ENCODE measurements around the gene KRTAP12-2.

The KRTAP12-2 gene, protein sequence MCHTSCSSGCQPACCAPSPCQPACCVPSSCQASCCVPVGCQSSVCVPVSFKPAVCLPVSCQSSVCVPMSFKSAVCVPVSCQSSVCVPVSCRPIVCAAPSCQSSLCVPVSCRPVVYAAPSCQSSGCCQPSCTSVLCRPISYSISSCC

GRCh38 chr21:44666401-44667320 lies at the start of gene KRTAP12-2:
KRTAP12-2 (minus strand) TSS chr21:44666927; CDS start chr21:44666886, 41 bp downstream.
- DNase-seq (ENCODE audit: low read depth) = no peak

- DNase-seq (ENCODE audit: low read depth) = no peak
These were observed 48.2 kb upstream of the KRTAP12-2 start for GRCh38 chr21:44714905-44715304.

DNA sequence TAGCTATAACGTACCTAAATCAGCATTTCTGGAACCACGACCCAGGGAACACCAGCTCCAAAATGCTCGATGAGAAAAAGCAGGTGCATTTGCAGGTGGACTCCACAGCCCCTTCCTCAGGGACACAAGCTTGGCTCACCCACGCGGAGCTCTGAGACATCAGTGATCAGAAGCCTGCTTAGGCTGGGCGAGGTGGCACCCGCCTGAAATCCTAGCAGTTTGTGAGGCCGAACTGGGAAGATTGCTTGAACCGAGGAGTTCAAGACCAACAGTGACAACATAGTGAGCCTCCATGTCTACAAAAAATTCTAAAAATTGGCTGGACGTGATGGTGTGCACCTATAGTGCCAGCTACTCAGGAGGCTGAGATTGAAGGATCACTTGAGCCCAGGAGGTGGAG lies 47.1 kb upstream of the KRTAP12-2 start:
- no peak for DNase-seq (ENCODE audit: low read depth)

GRCh38 chr21:44713130-44713529 lies 46.4 kb upstream of the KRTAP12-2 start:
- no peak for DNase-seq (ENCODE audit: low read depth)

- no peak for DNase-seq (ENCODE audit: low read depth)
These were observed 45.7 kb upstream of the KRTAP12-2 start for GRCh38 chr21:44712203-44713028.

DNA sequence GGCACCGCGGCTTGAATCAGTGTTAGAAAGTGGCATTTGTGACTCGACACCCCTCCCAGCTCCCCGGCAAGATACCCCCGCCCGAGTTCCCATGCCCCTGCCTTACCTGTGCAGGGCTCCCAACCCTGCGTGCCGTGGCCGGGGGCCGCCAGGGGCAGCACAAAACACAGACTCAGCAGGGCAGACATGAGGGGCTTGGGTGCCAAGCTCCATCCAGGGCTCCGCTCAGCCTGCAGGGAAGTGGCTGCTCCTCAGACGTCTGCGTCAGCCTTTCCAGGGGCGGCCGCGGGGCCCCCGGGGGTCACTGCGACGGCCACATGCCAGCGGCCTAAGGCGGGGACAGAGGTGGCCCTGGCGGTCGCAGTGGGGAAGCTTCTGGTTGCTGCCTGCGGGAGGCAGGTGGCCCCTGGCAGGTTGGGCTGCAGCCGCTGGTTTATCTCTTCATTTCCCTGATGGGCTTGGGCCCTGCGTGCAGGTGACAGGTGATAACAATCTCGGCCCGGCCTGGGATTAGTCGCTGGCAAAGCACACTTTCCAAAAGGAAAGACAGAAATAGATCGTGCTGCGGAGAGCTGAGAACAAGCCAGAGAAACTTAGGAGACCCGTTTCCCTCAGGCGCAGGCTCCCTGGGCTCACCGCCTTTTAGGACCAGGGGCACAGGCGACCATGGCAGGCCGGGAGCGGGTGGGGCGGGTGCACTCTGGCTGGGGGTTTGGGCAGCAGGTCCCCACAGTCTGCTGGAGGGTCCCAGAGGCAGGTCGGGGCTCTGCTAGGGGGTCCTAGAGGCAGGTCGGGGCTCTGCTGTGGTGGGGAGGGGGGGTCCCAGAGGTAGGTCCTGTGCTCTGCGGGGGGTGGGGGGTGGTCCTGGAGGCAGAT lies 44.8 kb upstream of the KRTAP12-2 start, which contains the start of gene TSPEAR:
TSS of gene TSPEAR (minus strand) at position 246 of the 876 bp plus-strand sequence. CDS start at position 188, 58 bp downstream.
- DNase-seq (ENCODE audit: low read depth) = no peak

- no peak for DNase-seq (ENCODE audit: low read depth)
These were observed 44.1 kb upstream of the KRTAP12-2 start for GRCh38 chr21:44710756-44711326.

GRCh38 chr21:44710294-44710665 lies 43.6 kb upstream of the KRTAP12-2 start:
- DNase-seq (ENCODE audit: low read depth) = no peak

GRCh38 chr21:44709426-44710293 lies 42.9 kb upstream of the KRTAP12-2 start:
- no peak for DNase-seq (ENCODE audit: low read depth)

DNA sequence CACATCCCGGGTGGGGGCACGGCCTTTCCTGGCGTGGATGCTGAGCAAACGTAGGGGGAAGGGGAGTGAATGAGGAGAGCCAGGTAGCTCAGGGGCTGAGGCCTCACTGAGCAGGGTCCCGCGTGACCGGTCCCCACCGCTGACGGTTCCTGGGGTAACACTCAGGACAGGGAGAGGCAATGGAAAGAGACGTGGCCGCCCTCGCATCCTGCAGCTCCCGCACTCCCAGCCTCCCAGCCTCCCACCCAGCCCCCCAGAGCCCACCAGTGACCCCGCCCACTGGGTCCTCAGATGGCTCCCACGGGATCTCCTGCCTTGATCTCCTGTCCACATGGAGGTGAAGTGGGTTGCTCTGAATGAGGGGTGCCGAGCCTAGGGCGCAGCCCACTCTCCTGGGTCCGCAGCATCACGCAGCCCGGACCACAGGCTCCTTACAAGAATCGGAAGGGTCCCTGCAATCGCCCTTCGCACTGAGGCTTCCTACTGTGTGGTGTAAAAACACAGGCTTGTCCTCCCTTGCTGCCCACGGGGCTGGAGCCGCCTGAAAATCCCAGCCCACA lies 42.2 kb upstream of the KRTAP12-2 start:
- no peak for DNase-seq (ENCODE audit: low read depth)

- no peak for DNase-seq (ENCODE audit: low read depth)
These were observed 41.6 kb upstream of the KRTAP12-2 start for GRCh38 chr21:44708213-44708865.

GRCh38 chr21:44706706-44707581 lies 40.2 kb upstream of the KRTAP12-2 start:
- DNase-seq (ENCODE audit: low read depth) = no peak

DNA sequence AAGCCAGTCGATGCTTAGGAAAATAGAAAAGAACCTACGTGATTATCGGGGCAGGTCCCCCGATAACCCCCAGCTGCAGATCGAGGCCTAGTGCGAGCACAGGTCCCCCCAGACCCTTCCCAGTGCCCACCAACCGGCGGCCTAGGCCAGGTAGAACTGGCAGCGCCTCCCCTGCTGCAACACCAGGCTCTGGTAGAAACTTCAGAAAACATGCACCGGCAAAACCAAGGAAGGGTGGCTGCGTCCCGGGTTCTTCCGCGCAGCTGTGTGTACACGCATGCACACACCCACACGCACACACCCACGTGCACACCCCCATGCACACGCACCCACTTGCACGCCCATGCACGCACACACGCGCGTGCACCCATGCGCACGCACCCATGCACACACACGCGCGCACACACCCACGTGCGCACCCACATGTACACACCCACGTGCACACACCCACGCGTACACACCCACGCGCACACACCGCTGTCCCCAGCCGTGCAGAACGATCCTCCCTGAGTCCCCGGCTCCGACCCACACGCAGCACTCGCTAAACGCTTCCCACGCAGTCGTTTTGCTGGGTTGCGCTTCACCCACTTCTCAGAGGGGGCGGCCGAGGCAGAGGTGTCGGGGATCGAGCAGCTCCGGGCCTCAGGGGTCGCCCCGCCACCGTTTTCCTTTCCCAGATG lies 39.4 kb upstream of the KRTAP12-2 start:
- DNase-seq (ENCODE audit: low read depth) = no peak

DNA sequence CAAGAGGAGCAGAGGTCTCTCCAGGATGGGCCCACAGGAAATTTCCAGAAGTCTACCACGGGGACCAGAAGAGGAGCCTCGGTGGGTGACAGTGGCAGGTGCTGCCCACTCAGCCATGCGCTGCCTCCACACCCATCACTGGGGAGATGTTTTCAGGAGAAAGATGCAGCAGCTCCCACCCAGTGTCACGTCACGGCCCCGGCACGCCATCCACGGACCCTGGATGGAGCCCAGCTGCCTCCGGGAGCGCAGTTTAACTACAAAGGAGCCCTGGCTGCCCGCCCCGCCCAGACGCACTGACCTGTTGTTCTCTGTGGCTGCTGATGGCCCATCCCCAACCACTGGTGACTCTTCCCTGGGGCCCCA lies 37.9 kb upstream of the KRTAP12-2 start:
- DNase-seq (ENCODE audit: low read depth) = no peak

GRCh38 chr21:44703731-44704635 lies 37.3 kb upstream of the KRTAP12-2 start:
- no peak for DNase-seq (ENCODE audit: low read depth)

DNA sequence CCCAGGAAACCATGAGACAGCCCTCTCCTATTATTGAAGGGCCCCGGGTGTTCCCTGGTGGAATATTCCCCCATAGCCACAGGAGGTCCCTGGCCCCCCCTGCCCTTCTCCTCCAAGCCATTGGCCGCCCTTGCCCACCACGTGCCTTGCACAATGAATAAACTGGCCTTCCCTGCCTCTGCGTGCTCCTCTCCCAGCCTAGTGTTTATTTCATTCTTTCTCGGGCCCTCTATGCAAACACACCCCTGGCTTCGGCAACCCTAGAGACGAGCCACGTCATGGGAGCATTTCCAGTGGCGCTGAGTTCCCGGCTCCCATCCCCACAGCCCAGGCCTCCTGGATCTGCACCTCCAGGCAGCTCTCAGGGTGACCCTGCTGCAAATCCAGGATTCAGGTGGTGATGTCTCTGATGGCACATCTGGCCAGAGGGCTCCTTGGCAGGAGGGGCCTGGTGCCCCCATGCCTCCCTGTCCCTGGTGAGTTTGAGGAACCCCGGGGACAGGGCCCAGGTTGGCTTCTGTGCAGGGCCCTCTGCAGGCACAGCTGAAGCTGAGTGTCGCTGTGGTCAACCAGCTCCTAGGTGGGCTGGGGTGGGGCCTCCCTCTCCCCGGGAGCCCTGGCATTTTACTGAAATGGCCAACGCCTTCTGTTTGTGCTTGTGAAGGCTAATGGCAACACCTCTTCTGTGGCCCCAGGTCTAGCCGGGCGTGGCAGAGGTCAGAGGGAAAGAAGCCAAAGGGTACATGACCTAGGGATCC lies 36.4 kb upstream of the KRTAP12-2 start:
- DNase-seq (ENCODE audit: low read depth) = no peak
